Stimulated activated CD4-positive, alpha-beta T cell treated with anti-CD3 and anti-CD28 coated beads, Interleukin-1b, Interleukin-23, amount 100 ng/mL, for 4 hours (primary cell): ENCODE measurements around the gene NPTX2.

Experiments used
- DNase-seq, 2 donors: peaks; one replicate each; pipeline ENCODE4 v3.0.0-alpha.2; 2020; ENCODE audit warnings: low read depth in 2 of 2

Gene NPTX2

DNA sequence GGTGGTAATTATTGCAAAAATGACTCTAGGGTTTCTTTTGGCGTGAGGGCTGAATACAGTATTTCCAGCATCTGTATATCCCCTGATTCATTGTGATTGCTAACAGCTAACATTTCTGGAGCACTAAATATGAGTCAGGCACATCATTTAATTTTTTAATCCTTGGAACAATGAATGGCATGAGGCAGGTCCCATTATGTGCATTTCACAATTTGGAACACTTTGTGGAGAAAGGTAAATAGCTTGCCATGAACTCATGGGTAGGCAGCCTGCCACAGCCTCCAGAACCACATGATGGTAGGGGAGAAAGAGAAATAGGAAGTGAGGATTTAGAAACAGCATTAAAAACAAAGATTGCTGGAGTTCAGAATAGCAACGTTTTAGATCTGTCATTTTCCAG is 1.7 kb downstream of the NPTX2 start:
- DNase-seq, result no peak

DNA sequence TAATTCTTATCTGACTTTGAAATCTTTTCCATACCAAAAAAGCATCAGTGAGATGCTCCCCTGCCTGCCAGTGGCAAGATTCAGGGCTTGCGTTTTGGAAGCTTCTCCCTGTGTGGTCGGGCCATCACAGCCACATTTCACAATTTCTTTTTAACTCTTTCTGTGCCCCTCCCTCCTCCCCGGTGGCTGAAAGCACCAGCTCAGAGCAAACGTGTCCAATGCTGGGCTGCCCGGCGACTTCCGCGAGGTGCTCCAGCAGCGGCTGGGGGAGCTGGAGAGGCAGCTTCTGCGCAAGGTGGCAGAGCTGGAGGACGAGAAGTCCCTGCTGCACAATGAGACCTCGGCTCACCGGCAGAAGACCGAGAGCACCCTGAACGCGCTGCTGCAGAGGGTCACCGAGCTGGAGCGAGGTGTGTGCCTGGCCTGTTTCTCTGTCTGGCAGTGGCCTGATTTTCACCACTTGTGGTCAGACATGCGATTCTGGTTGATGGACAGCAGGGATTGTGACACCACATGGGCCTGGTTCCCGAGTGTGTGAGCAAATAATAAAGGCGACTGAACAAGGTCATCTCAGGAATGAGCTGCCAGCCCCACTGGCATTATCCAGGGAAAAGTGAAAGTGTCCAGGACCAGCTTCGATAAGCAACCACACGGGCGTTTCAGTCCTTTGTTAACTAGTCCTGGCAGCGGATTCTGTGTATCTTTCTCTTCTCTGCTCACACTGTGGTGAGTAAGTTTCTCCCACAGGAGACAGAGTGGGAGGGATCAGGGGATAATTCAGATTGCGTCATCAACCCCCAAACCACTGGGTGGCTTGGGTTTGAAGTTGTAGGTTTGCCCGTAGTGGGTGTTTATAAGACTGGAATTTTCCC is 2.6 kb downstream of the NPTX2 start:
- no peak for DNase-seq

DNA sequence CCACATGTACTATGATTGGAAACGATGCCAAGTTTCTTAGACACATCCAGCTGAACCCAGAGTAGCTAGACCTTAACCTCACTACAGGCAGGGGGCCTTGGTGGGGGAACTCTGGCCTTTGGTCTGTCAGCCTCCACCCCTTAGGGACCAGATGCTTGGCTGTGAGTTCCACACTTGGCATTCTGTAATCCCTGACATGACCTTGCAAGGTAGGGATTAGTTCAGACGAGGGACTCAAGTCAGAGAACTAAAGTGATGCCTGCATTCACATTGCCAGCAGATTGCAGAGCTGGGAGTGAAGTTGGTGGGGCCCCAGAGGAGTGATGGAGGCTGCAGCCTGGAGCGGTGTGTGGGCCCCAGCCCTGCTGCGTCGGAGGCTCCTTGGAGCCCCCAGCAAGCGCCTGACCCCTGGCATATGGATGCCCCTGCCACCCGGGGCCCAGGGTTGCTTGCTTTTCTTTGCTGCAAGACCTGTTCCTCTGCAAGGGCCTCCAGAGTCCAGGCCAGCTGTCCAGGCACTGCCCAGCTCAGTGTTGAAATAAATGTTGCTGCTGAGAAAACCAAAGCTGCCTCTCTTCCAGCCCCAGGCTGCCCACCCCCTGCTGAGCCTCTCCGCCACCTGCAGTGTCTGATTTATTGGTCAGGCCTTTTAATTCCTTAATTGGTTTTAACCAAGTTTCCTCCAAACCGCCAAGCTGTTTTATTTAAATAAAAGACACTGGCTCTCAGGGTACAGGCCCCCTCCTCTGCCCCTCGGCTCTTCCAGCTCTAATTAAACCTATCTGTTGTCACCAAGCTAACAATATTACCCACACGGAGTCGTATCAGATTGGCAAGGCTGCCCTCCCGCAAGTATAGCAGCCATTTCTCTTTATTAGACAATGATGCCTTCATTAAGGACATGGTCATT is 4.7 kb downstream of the NPTX2 start:
- no peak for DNase-seq

DNA sequence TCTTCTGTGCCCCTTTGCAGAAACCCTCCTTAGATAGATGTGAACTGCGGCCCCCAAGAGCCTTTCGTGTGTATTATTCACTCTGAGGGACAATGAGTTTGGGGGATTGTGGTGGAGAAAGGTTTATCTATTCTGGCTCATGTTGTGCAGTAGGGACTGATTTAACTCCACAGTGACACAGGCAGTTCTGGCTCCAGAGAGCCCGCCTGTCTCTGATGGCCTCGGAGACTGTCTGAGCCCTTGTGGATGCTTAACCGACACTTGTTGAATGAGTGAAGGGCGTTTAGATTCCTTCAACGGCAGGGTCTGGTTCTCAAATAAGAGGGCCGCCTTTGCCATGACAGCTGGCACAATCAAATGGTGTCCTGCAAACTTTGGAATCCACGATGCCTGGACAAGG is 5.8 kb downstream of the NPTX2 start:
- DNase-seq, result no peak

DNA sequence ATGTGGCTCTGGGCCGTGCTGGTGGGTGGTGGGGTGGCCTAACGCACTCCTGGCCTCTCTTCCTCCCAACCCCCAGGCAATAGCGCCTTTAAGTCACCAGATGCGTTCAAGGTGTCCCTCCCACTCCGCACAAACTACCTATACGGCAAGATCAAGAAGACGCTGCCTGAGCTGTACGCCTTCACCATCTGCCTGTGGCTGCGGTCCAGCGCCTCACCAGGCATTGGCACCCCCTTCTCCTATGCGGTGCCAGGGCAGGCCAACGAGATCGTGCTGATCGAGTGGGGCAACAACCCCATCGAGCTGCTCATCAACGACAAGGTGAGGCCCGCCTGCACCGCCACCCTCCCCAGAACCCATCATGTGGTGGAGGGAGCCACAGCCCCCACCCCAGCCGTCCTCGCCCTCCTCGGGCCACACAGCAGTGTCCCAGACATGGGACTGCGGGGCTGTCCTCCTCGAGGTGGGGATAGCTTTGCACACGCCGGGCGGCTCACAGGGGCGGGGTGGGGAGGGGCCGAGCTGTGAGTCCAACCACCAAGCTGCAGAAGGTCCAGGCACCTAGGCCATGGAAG is 7.8 kb downstream of the NPTX2 start:
- no peak for DNase-seq

DNA sequence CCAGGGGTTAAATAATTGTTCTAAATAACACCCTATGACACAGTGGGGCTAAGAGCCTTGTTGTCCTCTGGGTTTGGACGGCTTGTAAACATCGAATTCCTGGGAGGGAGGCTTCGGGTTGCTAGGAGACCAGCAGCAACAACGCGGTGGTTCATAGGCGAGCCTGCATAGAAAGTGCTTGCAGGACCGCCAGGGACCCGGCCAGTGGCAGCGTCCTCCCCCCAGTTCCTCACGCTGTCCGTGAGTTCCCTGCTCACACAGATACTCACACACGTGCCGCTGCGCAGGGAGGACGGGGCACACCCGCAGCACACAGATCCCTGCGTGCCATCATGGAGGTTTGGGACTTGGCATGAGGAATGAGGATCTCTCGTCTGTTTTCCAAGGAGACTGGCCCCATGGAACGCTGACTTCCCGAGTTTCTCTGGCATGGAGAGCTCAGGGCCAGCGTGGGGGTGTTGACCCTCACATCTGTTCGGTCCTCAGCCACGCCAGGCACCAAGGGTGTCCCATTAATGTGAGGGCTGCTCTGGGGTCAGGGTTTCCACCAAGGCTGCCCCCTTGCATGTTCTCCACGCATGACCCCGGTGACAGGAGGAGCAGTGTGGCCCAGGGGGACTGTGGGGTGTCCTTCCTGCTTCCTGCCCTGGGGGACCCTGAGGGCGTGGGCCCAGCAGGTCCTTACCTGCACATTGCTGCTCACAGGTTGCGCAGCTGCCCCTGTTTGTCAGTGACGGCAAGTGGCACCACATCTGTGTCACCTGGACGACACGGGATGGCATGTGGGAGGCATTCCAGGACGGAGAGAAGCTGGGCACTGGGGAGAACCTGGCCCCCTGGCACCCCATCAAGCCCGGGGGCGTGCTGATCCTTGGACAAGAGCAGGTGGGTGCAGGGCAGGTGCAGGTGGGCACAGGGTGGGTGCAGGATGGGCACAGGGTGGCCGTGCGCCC is 9.7 kb downstream of the NPTX2 start:
- DNase-seq, result no peak

DNA sequence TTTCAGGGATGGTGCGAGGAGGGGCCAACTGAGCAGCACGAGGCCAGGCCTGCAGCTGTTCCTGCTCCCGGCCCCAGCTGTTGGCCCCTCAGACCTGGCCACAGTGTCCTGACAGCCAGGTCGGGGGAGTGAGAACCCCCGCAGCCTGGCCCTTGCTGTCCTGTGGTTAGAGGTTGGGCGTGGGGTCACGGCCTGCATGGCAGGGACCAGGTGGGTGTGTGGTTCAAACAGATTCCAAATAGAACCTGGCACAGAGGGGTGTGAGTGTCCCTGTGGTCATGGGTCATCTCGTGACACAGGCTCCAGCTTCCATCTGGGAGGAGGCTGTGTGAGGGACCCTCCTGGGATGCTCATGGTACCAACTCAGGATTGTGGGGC is 10.3 kb downstream of the NPTX2 start:
- DNase-seq, result no peak

DNA sequence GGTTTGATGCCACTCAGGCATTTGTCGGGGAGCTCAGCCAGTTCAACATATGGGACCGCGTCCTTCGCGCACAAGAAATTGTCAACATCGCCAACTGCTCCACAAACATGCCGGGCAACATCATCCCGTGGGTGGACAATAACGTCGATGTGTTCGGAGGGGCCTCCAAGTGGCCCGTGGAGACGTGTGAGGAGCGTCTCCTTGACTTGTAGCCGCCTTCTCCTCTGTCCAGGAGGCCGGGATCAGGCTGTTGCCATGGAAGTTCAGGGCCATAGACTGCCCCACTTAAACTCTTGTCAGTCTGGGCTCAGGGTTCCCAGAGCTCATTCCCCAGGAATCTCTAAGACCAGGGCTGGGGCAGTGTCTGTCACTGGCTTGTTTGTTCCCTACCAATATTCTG is 11.3 kb downstream of the NPTX2 start:
- DNase-seq, result no peak

DNA sequence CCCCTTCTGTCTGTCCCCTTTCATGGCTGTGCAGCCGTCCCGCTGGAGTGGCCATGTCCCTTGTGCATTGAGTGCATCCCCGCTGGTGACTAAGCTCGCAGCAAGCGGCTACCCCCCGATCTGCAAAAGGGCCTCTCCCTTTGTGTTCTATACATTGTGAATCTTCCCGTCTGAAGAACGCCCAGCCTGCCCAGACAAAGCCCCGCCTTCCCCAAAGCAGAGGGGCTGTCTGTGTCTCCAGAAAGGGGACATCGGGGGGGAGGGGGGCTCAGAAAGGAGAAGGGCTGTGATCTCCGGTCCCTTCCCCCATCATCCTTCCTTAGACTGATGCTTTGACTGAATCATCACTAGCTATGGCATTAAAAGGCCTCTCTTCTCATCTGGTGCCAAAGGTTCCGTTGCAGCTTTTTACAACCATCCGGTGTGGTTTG is 11.9 kb downstream of the NPTX2 start:
- no peak for DNase-seq

DNA sequence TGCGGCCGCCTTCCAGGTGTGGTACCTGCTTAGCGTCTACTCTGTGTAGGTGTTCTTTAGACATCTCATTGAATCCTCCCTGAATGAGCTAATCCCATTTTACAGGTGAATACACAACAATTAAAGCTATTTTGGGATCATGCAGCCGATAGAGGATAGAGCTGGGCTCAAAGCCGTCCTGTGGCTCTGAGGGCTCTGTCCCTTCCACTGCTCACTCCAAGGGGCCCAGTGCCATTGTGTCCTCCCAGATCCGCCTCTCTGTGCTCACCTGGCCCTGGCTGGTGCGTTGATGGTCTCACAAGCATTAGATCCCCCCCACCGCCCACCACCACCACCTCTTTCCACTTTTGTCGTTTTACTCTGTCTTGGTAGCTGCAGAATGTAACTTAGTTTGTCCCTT is 13.1 kb downstream of the NPTX2 start:
- no peak for DNase-seq

DNA sequence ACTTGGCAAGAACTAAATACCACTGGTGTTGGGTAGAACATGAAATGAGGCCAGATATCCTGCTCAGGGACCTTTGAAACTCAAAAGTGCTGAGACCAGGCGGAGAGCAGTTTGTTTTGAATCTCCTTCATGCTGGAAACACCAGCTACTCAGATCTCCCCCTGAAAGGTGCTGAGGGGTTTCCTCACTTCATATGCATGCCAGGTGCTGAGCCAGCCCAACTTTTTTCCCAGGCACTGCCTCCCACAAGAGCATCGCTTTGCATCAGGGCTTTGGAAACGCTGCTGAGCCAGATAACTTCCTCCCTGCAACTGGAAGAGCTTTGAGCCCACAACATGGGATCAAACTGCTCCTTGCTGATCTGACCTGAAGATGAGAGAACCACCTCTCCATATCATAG is 13.7 kb downstream of the NPTX2 start:
- no peak for DNase-seq

DNA sequence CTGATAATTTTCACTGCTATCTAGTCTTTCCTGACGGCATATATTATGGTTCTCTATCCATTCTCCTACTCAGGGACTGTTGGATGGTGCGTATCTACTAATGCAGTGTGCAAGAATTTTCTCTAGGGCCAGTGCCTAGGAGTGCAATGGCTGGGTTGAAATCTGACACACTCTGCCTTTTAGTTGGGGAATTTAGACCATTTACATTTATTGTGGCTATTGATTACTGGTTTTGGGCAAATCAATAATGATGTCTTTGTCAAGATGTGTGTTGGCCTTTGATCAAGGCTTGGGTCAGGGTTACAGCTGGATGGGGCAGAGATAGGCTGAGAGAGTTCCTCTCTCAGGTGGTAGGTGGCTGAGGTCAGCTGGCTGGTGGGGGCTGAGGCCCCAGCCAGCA is 21.8 kb downstream of the NPTX2 start:
- no peak for DNase-seq

DNA sequence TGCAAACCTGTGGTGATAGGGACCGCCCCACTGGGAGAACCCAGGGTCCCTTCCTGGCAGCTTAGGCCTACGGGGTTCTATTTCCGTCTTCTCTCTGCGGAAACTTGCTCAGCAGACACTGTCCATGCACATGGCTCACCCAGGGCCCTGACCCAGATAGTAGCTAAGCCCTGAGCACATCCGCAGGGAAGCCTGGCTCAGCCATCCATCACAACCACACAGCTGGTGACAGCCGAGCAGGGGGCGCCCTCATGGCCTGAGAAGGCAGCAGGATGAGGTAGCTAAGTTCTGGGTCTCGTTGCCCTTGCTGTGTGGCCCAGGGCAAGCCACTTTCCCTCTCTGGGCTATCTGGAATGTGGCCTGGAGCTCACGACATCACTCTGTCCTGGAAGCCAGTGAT is 23.3 kb downstream of the NPTX2 start:
- DNase-seq, result no peak

DNA sequence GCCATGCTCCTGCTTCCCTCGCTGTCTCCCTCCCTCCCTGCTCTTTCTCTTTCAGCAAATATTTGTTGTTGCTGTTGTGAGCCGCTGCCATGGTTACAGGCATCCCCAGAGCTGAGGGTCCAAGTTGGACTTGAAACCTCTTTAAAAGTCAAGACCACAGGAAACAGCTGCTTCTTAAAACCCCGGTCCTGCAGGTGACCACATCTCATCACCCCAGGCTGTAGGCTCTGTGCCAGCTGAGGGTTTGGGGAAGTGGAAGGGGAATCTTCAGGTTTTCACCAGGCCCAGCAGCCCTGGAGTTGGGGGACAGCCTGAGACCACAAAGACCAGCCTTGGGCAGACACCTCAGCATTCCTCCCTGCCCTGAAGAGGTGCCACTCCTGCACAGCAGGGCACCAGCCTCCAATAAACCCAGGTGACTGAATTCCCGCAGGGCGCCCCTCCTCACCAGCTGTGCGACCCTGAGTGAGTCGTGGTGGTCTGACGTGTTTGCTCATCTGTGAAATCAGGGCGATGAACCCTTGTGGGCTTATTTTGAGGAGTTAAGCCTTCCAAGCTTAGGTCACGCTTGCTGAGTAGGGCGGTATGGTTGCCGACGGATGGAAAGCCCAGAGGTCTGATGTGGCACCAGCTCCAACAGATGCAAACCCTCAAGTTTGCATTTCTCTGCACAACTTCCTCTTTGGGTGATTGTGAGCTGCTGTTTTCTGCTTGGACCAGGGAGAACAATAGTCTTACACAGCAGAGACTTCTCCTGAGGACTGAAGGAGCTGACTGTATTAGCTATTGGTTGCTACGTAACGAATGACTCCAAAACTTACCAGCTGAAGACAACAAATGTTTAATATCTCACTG is 24.8 kb downstream of the NPTX2 start:
- no peak for DNase-seq

DNA sequence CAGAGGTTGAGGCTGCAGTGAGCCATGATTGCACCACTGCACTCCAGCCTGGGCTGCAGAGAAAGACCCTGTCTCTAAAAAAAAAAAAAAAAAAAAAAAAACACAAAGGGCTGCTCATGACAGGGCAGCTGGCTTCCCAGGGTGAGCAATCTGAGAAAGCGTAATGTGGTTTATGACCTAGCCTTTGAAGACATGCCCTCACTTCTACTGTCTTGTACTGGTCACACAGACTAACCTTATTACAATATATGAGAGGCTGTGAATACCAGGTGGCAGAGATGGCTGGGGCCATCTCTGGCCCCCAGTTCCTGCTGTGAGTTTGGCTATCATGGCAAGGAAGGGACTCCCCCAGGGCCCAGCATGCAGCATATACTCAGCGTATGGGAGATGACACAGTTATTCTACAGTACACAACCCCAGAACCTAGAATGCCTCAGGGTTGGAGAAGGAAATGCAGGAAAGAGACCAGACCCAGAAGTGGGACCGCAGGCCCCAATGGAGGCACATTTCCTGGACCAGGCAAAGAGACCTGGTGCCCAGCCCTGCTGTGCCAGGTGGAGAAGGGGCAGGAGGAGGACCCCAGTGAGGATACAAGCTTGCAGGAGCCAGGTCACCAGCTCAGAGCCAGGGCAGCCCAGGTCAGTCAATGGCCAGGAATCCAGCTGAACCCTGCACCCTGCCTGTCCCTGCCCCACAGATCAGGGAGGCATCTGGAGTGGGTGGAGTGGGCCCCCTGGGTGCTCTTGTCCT is 26.3 kb downstream of the NPTX2 start:
- no peak for DNase-seq

DNA sequence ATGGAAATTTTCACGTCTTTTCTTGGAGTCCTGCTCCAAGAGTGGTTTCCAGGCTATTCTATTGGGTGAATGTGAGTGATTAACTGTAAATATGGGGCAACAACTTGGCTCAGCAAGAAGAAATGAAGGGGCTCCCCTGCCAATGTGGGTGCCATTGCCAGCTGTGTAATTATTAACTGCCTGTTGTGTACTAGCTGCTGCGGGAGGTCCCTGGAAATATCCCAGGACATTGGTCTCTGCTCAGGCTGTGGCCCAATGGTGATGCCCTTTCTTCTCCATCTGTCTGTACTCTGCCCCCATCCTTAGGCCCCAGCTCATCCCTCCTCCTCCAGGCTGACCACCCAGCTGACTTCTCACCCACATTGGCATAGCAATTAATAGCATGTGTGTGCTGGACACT is 29.4 kb downstream of the NPTX2 start:
- no peak for DNase-seq

DNA sequence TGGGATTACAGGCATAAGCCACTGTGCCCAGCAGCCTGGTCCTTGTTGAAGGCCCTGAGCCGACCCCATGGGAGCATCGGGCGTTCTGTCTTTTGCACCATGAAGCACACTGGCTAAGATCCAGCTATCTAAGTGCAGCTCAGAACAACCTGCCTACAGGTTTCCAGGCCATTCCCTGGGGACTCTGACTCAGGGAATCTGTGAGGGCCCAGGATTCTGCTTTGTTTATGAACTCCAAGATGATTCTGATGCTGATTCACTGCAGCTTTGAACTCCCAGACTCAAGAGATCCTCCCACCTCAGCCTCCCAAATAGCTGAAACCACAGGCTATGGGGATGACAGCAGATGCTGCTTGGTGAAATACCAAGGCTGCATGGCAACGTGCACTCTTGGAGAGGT is 30.2 kb downstream of the NPTX2 start:
- DNase-seq, result no peak

DNA sequence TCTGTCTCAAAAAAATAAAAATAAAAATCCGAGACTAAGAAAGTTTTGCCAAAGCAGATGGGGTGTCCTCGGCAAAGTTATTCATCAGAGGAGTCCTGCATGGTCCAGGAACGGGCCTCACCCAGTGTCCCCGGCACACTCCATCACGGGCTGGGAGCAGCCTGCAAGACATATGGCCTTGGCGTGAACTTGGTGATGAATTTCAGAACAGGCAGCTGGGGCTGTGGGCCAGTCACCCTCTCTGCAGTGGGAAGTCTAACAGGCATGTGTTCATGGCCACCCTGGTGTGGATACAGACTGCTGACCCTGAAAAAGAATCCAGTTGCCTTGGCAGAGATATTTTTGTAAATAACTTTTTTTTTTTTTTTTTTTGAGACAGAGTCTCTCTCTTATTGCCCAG is 34.7 kb downstream of the NPTX2 start:
- DNase-seq, result no peak

DNA sequence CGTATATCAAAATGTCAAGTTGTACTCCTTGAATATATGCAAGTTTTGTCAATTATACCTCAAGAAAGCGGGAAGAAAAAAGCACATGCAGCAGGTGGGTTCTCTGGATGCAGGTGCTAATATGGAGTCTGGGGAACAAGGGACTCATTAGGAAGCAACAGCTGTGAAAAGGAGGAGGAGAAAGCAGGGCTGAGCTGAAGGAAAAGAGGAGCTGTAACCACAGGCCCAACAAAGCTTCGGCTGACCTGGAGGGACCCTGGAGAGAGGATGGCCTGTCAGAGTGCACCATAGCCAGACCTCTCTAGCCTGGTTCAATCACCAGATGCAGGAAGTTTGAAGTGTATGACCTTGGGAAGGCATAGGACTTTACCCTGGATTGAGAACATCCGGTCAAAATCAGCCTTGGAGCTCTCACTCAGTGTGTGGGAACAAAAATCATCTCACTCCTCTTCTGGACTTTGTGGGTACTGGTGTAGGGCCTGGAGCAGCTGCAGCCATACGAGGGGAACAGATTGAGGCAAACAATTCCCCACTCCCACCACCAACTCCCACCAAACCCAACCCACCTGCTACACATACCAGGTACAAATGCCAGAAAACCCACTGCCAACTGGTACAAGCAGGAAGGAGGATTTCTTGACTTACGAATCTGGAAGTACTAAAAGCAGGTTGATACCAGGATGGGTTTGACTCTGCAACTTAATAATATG is 36.7 kb downstream of the NPTX2 start:
- DNase-seq, result no peak
